NB4 (cell line): ENCODE data around the gene LYRM9.
"Not testable (repeated sequence)": the region's sequence is repeated elsewhere in the genome, so short reads cannot be mapped to it uniquely, and the experiment has no call there.

Source experiments
- POLR2A ChIP-seq: IDR thresholded peaks from 2 replicates; pipeline ENCODE4 v1.6.1; 2011; ENCODE audit warnings: mild to moderate bottlenecking; ENCODE audit not compliant: insufficient read length; ENCODE audit errors: extremely low read depth
- TF ChIP-seq, protein P1 (sequence below): IDR thresholded peaks from one replicate; pipeline ENCODE4 v1.5.1; 2012; ENCODE audit warnings: low read depth, low read length
- TF ChIP-seq, protein P2 (sequence below): IDR thresholded peaks from 2 replicates; pipeline ENCODE4 v1.6.1; 2011; ENCODE audit warnings: low read depth, low read length

DNA sequence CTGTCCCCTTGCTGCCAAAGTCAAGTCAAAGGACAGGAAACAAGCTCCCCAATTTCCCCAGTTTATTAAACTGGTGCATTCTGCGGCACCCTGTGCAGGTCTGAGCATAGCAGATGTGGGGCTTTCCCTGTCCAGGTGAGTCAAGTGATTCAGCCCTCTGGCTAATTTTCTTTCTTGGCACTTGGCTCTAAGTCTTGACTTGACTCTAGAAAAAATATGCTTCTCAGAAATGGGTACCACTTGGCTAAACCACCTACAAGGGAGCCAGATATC, 52.8 kb downstream of the LYRM9 start:
- TF ChIP-seq, protein P1, sequence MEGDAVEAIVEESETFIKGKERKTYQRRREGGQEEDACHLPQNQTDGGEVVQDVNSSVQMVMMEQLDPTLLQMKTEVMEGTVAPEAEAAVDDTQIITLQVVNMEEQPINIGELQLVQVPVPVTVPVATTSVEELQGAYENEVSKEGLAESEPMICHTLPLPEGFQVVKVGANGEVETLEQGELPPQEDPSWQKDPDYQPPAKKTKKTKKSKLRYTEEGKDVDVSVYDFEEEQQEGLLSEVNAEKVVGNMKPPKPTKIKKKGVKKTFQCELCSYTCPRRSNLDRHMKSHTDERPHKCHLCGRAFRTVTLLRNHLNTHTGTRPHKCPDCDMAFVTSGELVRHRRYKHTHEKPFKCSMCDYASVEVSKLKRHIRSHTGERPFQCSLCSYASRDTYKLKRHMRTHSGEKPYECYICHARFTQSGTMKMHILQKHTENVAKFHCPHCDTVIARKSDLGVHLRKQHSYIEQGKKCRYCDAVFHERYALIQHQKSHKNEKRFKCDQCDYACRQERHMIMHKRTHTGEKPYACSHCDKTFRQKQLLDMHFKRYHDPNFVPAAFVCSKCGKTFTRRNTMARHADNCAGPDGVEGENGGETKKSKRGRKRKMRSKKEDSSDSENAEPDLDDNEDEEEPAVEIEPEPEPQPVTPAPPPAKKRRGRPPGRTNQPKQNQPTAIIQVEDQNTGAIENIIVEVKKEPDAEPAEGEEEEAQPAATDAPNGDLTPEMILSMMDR = not testable (repeated sequence)
- TF ChIP-seq, protein P2, sequence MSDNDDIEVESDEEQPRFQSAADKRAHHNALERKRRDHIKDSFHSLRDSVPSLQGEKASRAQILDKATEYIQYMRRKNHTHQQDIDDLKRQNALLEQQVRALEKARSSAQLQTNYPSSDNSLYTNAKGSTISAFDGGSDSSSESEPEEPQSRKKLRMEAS = not testable (repeated sequence)
- TF ChIP-seq POLR2A = not testable (repeated sequence)
